ENCODE measurements around the gene SLITRK2.

SLITRK2 gene

GRCh38 chrX:145817331-145818185 lies at the start of gene SLITRK2:
TSS of gene SLITRK2 (plus strand) at chrX:145817829. CDS start at chrX:145822426, 4,597 bp downstream.
- DNase-seq (ENCODE audit: low spot score), result no peak

DNA sequence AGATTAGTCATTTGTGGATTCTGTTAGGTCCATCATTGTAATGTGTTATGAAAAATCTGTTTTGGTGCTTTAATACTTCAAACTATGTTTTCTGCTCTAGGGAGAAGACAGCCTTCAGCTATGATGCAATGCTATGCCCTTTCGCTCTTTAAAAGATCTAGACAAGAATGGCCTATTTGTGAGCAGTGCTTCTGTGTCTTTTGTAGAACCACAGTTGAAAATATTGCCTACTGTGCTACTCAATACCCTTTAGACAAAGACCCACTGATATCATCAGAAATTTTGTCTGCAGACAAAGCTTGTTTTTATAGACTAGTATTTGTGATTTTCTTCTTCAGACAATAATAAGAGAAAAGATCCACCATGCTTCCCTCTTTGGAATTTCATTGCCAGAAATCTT lies 44.6 kb upstream of the SLITRK2 start:
- DNase-seq (ENCODE audit: low spot score), result no peak

DNA sequence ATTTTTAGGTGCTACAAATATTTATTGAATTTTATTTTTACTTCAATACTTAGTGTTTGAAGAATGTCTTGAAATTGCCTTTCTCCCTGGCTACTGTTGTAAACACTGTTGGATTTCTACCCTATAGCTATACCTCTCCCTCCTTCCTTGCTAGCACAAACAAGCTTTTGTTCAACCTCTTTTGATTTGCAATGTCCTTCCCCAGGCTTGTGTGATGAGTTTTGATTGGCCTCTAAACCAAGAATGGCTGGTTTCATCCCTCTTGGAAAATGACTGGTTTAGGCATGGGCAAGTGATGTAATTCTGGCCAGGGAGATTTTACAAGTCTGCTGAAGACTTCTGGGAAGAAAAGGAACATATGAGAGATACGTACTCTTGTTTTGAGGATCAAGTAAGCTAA lies 25.3 kb upstream of the SLITRK2 start:
- no peak for DNase-seq (ENCODE audit: low spot score)

DNA sequence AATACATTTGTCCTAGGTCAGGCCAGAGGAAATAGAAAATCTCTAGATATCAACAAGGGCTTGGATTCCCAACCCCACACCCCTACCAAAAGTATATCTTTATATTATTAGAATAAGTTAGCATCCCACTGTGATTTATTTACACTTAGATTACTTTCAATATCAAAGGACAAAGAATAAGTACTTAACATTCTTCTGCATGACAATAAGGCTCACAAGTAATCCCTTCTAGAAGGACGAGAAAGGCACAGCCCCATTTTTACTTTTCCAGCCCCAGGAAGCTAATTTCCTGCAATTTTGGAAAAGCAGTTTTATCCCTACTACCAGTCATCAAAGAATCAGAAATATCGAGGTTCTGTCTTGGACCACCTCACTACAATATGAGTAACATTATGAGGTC lies 14.1 kb upstream of the SLITRK2 start:
- DNase-seq (ENCODE audit: low spot score), result no peak

- DNase-seq (ENCODE audit: low spot score), result no peak
Observed at GRCh38 chrX:145813081-145813480, 4.5 kb upstream of the SLITRK2 start.

DNA sequence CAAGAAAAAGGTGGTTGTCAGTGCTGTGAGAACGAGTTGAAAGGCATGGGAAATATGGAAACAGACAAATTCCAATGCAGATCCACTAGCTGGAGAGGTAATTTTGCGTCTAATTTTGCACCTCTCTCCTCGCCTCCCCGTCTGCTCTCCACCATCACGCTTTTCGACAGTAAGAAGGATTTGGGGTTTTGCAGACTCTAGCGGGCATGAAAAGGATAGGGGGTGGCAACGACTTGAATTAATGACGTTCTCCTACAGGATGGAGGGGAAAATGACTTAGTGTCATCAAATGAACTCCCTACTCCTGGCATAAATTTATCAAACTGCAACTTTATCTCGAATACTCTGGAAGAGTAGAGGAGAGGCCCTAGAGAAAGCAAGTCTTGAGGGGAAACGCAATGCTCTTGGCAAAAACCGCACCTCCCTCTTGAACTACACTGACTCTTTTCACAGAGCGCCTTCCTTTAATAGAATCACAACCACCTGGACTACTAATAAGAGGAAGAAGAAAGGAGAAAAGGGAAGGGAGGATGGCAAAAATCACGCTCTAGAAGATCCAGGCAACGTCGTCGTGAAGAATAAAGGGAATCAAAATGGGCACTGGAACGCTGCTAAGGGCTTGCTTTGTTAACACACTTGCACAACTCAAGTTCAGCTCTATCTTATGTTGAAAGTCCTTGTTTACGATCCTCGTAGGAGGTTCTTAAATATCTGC lies 871 bp upstream of the SLITRK2 start:
- no peak for DNase-seq (ENCODE audit: low spot score)

DNA sequence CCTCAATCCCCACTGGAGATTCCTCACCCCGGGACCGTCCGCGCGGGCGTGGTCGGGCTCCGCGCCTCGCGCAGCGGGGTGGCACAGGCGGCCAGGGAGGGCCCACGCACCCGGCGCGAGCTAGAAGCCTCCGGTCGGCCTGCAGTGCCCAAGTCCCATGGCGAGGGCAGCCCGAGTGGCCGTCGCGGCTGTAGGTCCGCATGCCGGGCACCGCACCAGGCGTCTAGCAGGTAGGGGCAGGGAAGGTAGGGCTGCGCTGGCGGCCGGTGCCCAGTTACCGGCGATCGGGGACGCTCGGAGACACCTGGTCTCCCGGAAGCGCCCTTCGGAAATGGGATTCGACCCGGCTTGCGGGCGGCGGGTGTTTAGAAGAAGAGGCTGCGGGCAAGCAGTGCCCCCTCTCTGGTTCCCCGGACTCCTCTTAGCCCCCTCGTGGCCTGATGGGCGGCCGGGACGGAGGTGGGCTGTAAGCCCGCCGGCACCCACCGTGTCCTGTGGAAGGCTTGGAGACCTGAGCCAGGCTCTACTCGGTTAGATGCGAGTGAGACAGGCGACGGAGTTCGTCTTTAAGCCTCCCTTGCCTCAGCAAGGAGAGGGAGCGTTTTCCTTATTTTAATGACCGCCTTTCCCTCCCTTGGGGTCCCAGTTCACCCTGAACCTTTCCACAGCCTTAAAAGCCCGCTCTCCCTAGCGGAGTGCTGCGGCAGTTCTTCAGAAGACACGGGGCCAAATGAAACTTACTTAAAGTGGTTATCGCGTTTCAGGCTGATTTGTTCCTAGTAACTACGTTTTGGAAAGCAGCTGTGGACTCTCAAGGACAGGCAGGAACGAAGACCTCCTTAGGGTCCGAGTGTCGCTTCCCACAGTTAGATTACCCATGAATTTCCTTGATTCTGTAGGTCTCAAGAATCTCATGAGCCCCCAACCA lies 821 bp downstream of the SLITRK2 start:
- DNase-seq (ENCODE audit: low spot score), result no peak

DNA sequence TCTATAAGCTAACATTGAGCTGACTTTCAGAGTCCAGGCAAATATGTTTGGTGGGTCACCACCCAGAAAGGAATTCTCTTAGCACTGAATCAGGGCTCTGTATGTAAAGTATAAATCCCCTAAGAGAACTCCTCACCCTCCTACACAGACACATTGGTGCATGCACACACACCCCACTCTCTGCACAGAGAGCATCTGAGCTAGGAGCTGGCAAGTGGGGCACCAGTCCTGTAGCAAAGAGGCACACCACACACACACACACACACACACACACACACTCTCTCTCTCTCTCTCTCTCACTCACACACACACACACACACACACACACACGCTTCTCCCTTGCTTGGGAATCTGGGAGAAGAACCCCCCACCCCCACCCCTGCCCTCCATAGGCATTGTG lies 3.2 kb downstream of the SLITRK2 start:
- no peak for DNase-seq (ENCODE audit: low spot score)

- DNase-seq (ENCODE audit: low spot score), result no peak
Observed at GRCh38 chrX:145821291-145821897, 3.8 kb downstream of the SLITRK2 start.

GRCh38 chrX:145821898-145822571 lies 4.4 kb downstream of the SLITRK2 start:
- no peak for DNase-seq (ENCODE audit: low spot score)

- no peak for DNase-seq (ENCODE audit: low spot score)
Observed at GRCh38 chrX:145823132-145823531, 5.5 kb downstream of the SLITRK2 start.

GRCh38 chrX:145825896-145826295 lies 8.3 kb downstream of the SLITRK2 start:
- DNase-seq (ENCODE audit: low spot score), result no peak

DNA sequence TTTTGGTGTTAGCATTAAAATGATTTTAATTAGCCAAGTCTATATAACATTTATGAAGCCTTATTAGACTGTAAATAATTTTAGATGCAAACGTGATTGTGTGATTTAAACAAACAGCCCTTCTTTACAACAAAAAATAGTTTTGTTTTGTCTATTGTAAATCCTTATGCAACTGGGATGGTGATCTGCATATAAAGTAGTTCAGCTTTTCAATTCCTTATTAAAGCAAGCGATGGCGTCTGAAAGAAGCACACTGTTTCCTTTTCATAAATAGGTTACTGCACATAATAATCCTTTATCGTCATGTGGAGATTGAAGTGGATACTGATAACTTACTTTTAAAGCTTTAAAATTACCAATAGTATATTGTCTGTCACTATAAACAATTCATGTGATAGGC lies 8.8 kb downstream of the SLITRK2 start:
- no peak for DNase-seq (ENCODE audit: low spot score)

- DNase-seq (ENCODE audit: low spot score), result no peak
Observed at GRCh38 chrX:145832796-145833195, 15.2 kb downstream of the SLITRK2 start.

DNA sequence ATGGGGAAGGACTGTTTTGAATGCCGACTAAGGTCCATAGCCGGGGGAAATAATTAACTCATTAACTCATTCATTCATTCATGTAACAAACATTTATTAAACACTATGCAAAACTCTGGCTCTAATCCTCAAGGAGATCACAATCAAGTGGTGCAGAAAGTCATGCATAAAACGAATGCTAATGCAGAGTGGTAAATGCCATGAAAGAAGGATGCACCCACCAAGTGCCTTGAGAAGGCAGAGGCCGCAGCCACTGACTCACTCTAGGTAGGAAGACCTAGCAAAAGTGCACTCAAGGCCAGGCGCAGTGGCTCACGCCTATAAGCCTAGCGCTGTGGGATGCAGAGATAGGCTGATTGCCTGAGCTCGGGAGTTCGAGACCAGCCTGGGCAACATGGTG lies 22.9 kb downstream of the SLITRK2 start:
- no peak for DNase-seq (ENCODE audit: low spot score)

- no peak for DNase-seq (ENCODE audit: low spot score)
Observed at GRCh38 chrX:145843146-145843904, 25.7 kb downstream of the SLITRK2 start.

DNA sequence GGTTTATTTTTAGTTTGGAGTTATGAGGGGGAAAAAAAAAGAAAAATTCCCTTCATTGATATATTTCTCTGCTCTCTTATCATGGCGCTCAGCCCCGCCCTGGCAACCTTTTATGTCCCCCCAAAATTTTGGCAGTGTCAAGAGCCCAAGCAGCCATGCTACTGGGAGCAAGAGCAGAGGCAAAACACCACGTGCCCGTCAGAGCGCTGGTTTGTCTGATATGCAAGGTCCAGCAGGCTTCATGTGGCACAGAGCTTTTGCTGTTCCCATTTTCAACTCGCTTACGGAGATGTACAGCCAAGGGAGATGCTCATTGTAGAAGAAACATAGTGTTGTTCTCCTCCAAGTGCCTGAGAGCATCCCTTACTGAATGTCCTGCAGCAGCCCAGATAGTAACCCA lies 27.3 kb downstream of the SLITRK2 start:
- no peak for DNase-seq (ENCODE audit: low spot score)

- no peak for DNase-seq (ENCODE audit: low spot score)
Observed at GRCh38 chrX:145848448-145848847, 30.8 kb downstream of the SLITRK2 start.

DNA sequence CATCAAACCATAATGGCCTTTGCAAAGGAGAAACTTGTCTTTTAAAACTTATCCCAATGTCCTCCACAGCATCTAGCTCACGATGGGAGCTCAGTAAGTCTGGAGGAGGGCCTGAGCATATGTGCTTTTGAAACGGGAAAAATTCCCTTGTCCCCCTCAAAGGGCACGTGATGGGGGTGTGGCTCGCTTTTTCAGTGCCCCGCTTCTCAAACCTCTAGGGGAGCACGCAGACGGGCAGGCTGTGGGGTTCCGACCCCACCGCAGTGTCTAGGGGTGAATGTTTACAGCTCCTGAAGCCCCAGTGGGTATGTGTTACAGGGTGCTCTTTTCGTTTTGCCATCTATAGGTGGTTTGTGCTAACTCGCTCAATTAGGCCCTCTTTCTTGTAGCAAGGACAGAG lies 31.2 kb downstream of the SLITRK2 start:
- no peak for DNase-seq (ENCODE audit: low spot score)

GRCh38 chrX:145853181-145853580 lies 35.6 kb downstream of the SLITRK2 start:
- no peak for DNase-seq (ENCODE audit: low spot score)

DNA sequence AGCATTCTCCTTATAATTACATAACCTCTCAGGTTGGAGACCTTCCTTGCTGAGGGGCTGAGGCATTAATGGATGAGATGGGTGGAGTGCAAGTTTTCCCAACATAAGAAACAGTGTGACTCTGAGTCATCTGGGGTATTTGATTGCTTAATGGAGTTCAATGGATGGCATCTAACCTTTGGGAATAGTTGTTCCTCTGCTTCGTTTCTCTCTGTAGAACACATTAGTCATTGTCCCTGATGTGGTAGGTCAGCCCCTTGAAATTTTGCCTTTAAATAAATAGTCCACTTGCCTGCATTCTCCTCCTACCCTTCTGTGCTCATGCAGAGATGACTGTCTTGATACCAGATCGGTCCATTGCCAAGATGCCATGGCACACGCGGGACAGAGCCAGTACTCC lies 38.6 kb downstream of the SLITRK2 start:
- no peak for DNase-seq (ENCODE audit: low spot score)
